WTC11 (cell line): ENCODE measurements around the gene KDM4C. TPM values are rescaled to one million over a fixed set of nuclear protein-coding genes. Genes with fewer than 3 reads are reported as not detected.

Source experiments
- ATAC-seq: fragments of 200-7000 bp; cut with Tn5 transposase; 2 replicates; pipeline ENCODE4 v1.10.0; 2021; ENCODE audit warnings: mild to moderate bottlenecking, moderate library complexity
- CTCF ChIA-PET: fragments of 300-600 bp; sonication (Branson Sonifier 250); formaldehyde crosslinking; loops from one replicate; lab custom pipeline; 2021; ENCODE audit warnings: antibody characterized with exemption; lab: Charles Lee
- POLR2A ChIA-PET: fragments of 350-600 bp; sonication (Branson Sonifier 250); formaldehyde crosslinking; loops from one replicate; lab custom pipeline; 2021; ENCODE audit warnings: antibody characterized with exemption; lab: Charles Lee
- DNase-seq: peaks from one replicate; pipeline ENCODE4 v3.0.0; 2021; ENCODE audit warnings: low spot score
- H3K27ac Mint-ChIP-seq: 2 replicates; pipeline ENCODE4 v1.8.0; 2021; ENCODE audit warnings: mixed read lengths
- H3K27me3 Mint-ChIP-seq: 2 replicates; pipeline ENCODE4 v1.8.0; 2021; ENCODE audit warnings: low read depth, mild to moderate bottlenecking, moderate library complexity, mixed read lengths
- H3K36me3 Mint-ChIP-seq: 2 replicates; pipeline ENCODE4 v1.8.0; 2021; ENCODE audit warnings: mixed read lengths
- H3K4me1 Mint-ChIP-seq: 2 replicates; pipeline ENCODE4 v1.8.0; 2022; ENCODE audit warnings: mixed read lengths
- H3K4me3 Mint-ChIP-seq: 2 replicates; pipeline ENCODE4 v1.8.0; 2021; ENCODE audit warnings: mild to moderate bottlenecking, moderate library complexity, mixed read lengths
- H3K9me3 Mint-ChIP-seq: 2 replicates; pipeline ENCODE4 v1.8.0; 2021; ENCODE audit warnings: mixed read lengths
- ATF1 ChIP-seq: sonication (generic); formaldehyde crosslinking; IDR thresholded peaks from 2 replicates; pipeline ENCODE4 v1.8.1; 2023; ENCODE audit warnings: mild to moderate bottlenecking, moderate library complexity, missing genetic modification reagents
- CREB1 ChIP-seq: sonication (generic); formaldehyde crosslinking; IDR thresholded peaks from 2 replicates; pipeline ENCODE4 v1.8.0; 2023; ENCODE audit warnings: mild to moderate bottlenecking, missing genetic modification reagents
- ELF4 ChIP-seq: sonication (generic); formaldehyde crosslinking; IDR thresholded peaks from 2 replicates; pipeline ENCODE4 v1.8.1; 2022; ENCODE audit warnings: low read depth, mild to moderate bottlenecking, moderate library complexity, missing genetic modification reagents
- FOXJ3 ChIP-seq: sonication (generic); formaldehyde crosslinking; IDR thresholded peaks from 2 replicates; pipeline ENCODE4 v1.9.0; 2021; ENCODE audit warnings: missing genetic modification reagents, mild to moderate bottlenecking, borderline replicate concordance
- GABPB1 ChIP-seq: sonication (generic); formaldehyde crosslinking; IDR thresholded peaks from 2 replicates; pipeline ENCODE4 v1.8.1; 2023; ENCODE audit warnings: mild to moderate bottlenecking, missing genetic modification reagents
- JUN ChIP-seq: sonication (generic); formaldehyde crosslinking; IDR thresholded peaks from 2 replicates; pipeline ENCODE4 v1.8.0; 2023; ENCODE audit warnings: mild to moderate bottlenecking, missing genetic modification reagents
- NR2C2 ChIP-seq: sonication (generic); formaldehyde crosslinking; IDR thresholded peaks from 2 replicates; pipeline ENCODE4 v1.8.0; 2022; ENCODE audit warnings: mild to moderate bottlenecking, missing genetic modification reagents
- OVOL2 ChIP-seq: fragments of 250-450 bp; sonication (Bioruptor Pico); IDR thresholded peaks from 2 replicates; pipeline ENCODE4 v1.9.0; 2021; ENCODE audit warnings: mild to moderate bottlenecking, borderline replicate concordance
- TCF7 ChIP-seq: sonication (generic); formaldehyde crosslinking; IDR thresholded peaks from 2 replicates; pipeline ENCODE4 v1.8.0; 2022; ENCODE audit warnings: mild to moderate bottlenecking, low read depth, missing genetic modification reagents, moderate library complexity
- TEAD4 ChIP-seq: sonication (generic); formaldehyde crosslinking; IDR thresholded peaks from 2 replicates; pipeline ENCODE4 v1.8.0; 2022; ENCODE audit warnings: mild to moderate bottlenecking, missing genetic modification reagents
- ZNF232 ChIP-seq: sonication (generic); formaldehyde crosslinking; IDR thresholded peaks from 2 replicates; pipeline ENCODE4 v1.8.0; 2022; ENCODE audit warnings: mild to moderate bottlenecking, missing genetic modification reagents
- ZNF263 ChIP-seq: sonication (generic); formaldehyde crosslinking; IDR thresholded peaks from 2 replicates; pipeline ENCODE4 v1.8.1; 2022; ENCODE audit warnings: low read depth, mild to moderate bottlenecking, moderate library complexity, missing genetic modification reagents
- total RNA-seq: library from RNA; stranded (reverse); gene quantifications from 3 replicates; pipeline ENCODE4 v1.2.3, GENCODE V29; 2021
- TF ChIP-seq, protein P1 (sequence below): fragments of 250-450 bp; sonication (Bioruptor Pico); IDR thresholded peaks from 2 replicates; pipeline ENCODE4 v1.8.0; 2021; ENCODE audit warnings: mild to moderate bottlenecking
- TF ChIP-seq, protein P2 (sequence below): sonication (generic); formaldehyde crosslinking; IDR thresholded peaks from 2 replicates; pipeline ENCODE4 v1.8.0; 2022; ENCODE audit warnings: missing genetic modification reagents
- TF ChIP-seq, protein P3 (sequence below): fragments of 250-450 bp; sonication (Bioruptor Pico); IDR thresholded peaks from 2 replicates; pipeline ENCODE4 v1.9.0; 2021; ENCODE audit warnings: mild to moderate bottlenecking
- TF ChIP-seq, protein P4 (sequence below): fragments of 200-600 bp; IDR thresholded peaks from 2 replicates; pipeline ENCODE4 v1.8.0; 2022; ENCODE audit warnings: antibody characterized with exemption
- TF ChIP-seq, protein P5 (sequence below): sonication (generic); formaldehyde crosslinking; IDR thresholded peaks from 2 replicates; pipeline ENCODE4 v1.8.1; 2022; ENCODE audit warnings: mild to moderate bottlenecking, moderate library complexity, missing genetic modification reagents
- TF ChIP-seq, protein P6 (sequence below): sonication (generic); formaldehyde crosslinking; IDR thresholded peaks from 2 replicates; pipeline ENCODE4 v1.8.1; 2023; ENCODE audit warnings: mild to moderate bottlenecking, missing genetic modification reagents, moderate library complexity
- TF ChIP-seq, protein P7 (sequence below): sonication (generic); formaldehyde crosslinking; IDR thresholded peaks from 2 replicates; pipeline ENCODE4 v1.8.0; 2023; ENCODE audit warnings: mild to moderate bottlenecking, missing genetic modification reagents
- TF ChIP-seq, protein P8 (sequence below): sonication (generic); formaldehyde crosslinking; IDR thresholded peaks from 2 replicates; pipeline ENCODE4 v1.8.1; 2023; ENCODE audit warnings: mild to moderate bottlenecking, missing genetic modification reagents

KDM4C gene
- total RNA-seq, 1 experiment from 2014 or later = 29.2 TPM

DNA sequence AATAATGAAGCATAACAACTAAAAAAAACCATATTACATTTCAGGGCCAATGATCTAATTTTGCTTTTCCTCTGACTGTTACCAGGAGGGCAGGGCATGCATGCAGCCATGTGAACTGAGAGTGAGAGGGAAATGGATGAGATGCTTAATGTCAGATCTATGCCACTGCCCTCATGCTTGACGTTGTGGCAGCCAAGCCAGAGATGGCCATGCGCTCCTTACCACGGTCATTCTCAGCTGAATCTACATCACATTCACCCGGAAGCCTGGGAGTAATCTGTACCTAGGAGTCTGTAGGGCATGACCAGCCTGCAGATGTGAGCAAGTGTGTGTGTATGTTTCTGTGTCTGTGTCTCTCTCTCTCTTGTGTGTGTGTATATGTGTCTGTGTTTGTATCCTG is 183.7 kb downstream of the KDM4C start (continued):
- TF ChIP-seq, protein P1, sequence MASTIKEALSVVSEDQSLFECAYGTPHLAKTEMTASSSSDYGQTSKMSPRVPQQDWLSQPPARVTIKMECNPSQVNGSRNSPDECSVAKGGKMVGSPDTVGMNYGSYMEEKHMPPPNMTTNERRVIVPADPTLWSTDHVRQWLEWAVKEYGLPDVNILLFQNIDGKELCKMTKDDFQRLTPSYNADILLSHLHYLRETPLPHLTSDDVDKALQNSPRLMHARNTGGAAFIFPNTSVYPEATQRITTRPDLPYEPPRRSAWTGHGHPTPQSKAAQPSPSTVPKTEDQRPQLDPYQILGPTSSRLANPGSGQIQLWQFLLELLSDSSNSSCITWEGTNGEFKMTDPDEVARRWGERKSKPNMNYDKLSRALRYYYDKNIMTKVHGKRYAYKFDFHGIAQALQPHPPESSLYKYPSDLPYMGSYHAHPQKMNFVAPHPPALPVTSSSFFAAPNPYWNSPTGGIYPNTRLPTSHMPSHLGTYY (CRISPR knock-in tag) = no peak
- TF ChIP-seq GABPB1 (no peak), FOXJ3 (CRISPR knock-in tag) (no peak), CREB1 (CRISPR knock-in tag) (no peak), OVOL2 (CRISPR knock-in tag) (no peak), ATF1 (CRISPR knock-in tag) (no peak)
- TF ChIP-seq, protein P2, sequence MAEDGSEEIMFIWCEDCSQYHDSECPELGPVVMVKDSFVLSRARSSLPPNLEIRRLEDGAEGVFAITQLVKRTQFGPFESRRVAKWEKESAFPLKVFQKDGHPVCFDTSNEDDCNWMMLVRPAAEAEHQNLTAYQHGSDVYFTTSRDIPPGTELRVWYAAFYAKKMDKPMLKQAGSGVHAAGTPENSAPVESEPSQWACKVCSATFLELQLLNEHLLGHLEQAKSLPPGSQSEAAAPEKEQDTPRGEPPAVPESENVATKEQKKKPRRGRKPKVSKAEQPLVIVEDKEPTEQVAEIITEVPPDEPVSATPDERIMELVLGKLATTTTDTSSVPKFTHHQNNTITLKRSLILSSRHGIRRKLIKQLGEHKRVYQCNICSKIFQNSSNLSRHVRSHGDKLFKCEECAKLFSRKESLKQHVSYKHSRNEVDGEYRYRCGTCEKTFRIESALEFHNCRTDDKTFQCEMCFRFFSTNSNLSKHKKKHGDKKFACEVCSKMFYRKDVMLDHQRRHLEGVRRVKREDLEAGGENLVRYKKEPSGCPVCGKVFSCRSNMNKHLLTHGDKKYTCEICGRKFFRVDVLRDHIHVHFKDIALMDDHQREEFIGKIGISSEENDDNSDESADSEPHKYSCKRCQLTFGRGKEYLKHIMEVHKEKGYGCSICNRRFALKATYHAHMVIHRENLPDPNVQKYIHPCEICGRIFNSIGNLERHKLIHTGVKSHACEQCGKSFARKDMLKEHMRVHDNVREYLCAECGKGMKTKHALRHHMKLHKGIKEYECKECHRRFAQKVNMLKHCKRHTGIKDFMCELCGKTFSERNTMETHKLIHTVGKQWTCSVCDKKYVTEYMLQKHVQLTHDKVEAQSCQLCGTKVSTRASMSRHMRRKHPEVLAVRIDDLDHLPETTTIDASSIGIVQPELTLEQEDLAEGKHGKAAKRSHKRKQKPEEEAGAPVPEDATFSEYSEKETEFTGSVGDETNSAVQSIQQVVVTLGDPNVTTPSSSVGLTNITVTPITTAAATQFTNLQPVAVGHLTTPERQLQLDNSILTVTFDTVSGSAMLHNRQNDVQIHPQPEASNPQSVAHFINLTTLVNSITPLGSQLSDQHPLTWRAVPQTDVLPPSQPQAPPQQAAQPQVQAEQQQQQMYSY (CRISPR knock-in tag) = no peak
- TF ChIP-seq, protein P3, sequence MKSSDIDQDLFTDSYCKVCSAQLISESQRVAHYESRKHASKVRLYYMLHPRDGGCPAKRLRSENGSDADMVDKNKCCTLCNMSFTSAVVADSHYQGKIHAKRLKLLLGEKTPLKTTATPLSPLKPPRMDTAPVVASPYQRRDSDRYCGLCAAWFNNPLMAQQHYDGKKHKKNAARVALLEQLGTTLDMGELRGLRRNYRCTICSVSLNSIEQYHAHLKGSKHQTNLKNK (CRISPR knock-in tag) = no peak
- TF ChIP-seq, protein P4, sequence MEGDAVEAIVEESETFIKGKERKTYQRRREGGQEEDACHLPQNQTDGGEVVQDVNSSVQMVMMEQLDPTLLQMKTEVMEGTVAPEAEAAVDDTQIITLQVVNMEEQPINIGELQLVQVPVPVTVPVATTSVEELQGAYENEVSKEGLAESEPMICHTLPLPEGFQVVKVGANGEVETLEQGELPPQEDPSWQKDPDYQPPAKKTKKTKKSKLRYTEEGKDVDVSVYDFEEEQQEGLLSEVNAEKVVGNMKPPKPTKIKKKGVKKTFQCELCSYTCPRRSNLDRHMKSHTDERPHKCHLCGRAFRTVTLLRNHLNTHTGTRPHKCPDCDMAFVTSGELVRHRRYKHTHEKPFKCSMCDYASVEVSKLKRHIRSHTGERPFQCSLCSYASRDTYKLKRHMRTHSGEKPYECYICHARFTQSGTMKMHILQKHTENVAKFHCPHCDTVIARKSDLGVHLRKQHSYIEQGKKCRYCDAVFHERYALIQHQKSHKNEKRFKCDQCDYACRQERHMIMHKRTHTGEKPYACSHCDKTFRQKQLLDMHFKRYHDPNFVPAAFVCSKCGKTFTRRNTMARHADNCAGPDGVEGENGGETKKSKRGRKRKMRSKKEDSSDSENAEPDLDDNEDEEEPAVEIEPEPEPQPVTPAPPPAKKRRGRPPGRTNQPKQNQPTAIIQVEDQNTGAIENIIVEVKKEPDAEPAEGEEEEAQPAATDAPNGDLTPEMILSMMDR = no peak
- TF ChIP-seq, protein P5, sequence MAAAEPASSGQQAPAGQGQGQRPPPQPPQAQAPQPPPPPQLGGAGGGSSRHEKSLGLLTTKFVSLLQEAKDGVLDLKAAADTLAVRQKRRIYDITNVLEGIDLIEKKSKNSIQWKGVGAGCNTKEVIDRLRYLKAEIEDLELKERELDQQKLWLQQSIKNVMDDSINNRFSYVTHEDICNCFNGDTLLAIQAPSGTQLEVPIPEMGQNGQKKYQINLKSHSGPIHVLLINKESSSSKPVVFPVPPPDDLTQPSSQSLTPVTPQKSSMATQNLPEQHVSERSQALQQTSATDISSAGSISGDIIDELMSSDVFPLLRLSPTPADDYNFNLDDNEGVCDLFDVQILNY (CRISPR knock-in tag) = no peak
- TF ChIP-seq, protein P6, sequence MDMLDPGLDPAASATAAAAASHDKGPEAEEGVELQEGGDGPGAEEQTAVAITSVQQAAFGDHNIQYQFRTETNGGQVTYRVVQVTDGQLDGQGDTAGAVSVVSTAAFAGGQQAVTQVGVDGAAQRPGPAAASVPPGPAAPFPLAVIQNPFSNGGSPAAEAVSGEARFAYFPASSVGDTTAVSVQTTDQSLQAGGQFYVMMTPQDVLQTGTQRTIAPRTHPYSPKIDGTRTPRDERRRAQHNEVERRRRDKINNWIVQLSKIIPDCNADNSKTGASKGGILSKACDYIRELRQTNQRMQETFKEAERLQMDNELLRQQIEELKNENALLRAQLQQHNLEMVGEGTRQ = no peak
- TF ChIP-seq, all 79 proteins: peak for 0

DNA sequence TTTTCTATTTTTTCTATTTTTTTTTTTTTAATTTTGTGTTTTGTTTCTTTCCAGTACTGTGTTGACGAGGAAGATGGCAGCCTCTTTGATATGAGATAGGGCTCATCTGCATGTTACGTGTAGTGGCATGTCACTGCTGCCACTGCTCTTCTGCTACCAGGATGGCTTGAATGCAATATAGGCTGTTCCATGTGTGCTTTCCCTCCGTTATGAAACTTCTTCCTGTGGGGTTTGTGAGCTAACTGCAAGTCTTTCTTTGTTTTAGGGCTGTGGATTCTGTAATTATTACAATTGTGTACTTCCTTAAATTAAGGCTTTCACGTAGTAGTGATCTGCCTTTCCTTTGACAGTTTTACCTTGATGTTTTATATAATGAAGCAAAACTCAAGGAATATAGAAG is 184.6 kb downstream of the KDM4C start:
- H3K27me3 Mint-ChIP-seq = no peaks in the 10 kb centered on the region
- peaks cover 9% of the 10 kb centered on the region for H3K9me3 Mint-ChIP-seq
- ATAC-seq (no peak), DNase-seq (no peak)
- peaks cover 7% of the 10 kb centered on the region for H3K36me3 Mint-ChIP-seq
- ChIA-PET CTCF (interaction anchor here (1.5 kb wide), 1 partner anchor 10 kb away, joined by 4 read pairs; no protein-coding TSS in a partner anchor), POLR2A (no interaction called here)
- no peak overlapping the region for H3K4me3 Mint-ChIP-seq
- H3K27ac Mint-ChIP-seq = no peak overlapping the region
- H3K4me1 Mint-ChIP-seq = peaks cover 8% of the 10 kb centered on the region; the same call in 1 of the 2 replicates
- no peak for TF ChIP-seq TCF7 (CRISPR knock-in tag)
- no peak for TF ChIP-seq JUN
- no peak for TF ChIP-seq ZNF263 (CRISPR knock-in tag)
- TF ChIP-seq, protein P7, sequence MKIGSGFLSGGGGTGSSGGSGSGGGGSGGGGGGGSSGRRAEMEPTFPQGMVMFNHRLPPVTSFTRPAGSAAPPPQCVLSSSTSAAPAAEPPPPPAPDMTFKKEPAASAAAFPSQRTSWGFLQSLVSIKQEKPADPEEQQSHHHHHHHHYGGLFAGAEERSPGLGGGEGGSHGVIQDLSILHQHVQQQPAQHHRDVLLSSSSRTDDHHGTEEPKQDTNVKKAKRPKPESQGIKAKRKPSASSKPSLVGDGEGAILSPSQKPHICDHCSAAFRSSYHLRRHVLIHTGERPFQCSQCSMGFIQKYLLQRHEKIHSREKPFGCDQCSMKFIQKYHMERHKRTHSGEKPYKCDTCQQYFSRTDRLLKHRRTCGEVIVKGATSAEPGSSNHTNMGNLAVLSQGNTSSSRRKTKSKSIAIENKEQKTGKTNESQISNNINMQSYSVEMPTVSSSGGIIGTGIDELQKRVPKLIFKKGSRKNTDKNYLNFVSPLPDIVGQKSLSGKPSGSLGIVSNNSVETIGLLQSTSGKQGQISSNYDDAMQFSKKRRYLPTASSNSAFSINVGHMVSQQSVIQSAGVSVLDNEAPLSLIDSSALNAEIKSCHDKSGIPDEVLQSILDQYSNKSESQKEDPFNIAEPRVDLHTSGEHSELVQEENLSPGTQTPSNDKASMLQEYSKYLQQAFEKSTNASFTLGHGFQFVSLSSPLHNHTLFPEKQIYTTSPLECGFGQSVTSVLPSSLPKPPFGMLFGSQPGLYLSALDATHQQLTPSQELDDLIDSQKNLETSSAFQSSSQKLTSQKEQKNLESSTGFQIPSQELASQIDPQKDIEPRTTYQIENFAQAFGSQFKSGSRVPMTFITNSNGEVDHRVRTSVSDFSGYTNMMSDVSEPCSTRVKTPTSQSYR (CRISPR knock-in tag) = no peak
- TF ChIP-seq ELF4 (CRISPR knock-in tag) = no peak
- no peak for TF ChIP-seq FOXJ3 (CRISPR knock-in tag)
- TF ChIP-seq ZNF232 (CRISPR knock-in tag) = no peak
- TF ChIP-seq, protein P8, sequence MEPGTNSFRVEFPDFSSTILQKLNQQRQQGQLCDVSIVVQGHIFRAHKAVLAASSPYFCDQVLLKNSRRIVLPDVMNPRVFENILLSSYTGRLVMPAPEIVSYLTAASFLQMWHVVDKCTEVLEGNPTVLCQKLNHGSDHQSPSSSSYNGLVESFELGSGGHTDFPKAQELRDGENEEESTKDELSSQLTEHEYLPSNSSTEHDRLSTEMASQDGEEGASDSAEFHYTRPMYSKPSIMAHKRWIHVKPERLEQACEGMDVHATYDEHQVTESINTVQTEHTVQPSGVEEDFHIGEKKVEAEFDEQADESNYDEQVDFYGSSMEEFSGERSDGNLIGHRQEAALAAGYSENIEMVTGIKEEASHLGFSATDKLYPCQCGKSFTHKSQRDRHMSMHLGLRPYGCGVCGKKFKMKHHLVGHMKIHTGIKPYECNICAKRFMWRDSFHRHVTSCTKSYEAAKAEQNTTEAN = no peak
- no peak for TF ChIP-seq NR2C2 (CRISPR knock-in tag)
- TF ChIP-seq, protein P1 (CRISPR knock-in tag) = no peak
- TF ChIP-seq TEAD4 (CRISPR knock-in tag) = no peak
- TF ChIP-seq GABPB1 = no peak
